ENCODE data around the gene DERA.
"Not testable (repeated sequence)": the region's sequence is repeated elsewhere in the genome, so short reads cannot be mapped to it uniquely, and the experiment has no call there.

DERA gene

DNA sequence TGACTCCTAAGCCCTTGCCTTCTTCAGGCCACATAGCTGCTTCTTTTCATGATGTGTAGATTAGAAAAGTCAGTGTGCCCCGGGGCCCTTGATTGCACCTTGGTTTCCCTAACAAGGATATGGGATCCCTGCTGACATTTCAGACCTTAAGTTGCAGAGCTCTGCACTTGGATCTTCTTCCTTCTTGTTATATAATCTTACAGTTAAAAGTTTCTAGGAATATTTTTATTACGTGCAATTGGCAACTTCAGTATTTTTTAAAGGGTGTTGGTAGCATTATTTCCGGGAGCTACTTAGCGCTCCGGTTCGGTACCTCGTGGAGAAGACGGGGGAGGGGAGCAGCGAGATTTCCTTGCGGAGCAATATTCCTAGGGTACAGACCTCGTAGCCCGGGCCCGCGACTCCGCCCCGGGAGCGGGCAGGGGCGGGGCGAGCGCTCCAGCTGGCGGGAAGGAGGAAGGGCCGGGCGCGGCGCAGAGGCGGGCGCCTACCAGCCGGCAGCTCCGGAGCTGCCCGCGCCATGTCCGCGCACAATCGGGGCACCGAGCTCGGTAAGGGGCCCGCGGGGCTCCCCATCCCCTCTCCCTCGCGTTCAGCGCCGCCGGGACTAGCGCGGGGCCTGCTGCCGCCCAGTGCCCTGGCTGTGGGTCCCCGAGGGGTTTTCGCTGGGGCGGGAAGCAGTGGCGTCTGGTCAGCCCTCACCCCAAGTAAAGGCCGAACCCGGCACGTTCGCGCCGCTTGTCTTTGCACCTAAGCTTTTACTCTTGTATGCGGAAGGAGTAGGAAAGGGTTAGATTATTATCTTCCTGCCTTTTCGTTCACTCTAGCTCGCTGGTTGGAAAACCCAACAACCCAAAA is at the start of gene DERA:
Gene DERA, plus strand, starts transcription at position 469 of the 858 bp plus-strand sequence. Its CDS starts 52 bp downstream, at position 521.
- no peak for DNase-seq

DNA sequence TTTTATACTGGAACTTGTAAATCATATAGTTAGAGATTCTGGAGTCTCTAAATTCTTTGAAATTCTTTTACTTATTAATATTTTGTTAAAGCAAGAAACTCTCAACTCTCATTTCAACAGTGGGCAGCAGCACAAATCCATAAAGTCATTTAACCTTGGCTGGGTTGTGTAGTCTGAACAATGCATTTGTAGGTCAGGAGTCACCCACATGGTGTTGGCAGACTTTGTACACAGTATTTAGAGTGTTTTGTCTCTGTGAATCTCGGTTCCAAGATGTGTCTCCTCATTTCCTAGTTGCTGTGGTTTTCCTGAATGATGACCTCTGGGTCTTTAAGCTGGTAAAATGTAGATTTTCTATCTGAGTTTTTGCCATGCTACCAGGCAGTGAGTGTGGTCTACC is 49.7 kb upstream of the DERA start:
- no peak for DNase-seq

GRCh38 chr12:15862840-15863239 is 48.3 kb upstream of the DERA start:
- no peak for DNase-seq

DNA sequence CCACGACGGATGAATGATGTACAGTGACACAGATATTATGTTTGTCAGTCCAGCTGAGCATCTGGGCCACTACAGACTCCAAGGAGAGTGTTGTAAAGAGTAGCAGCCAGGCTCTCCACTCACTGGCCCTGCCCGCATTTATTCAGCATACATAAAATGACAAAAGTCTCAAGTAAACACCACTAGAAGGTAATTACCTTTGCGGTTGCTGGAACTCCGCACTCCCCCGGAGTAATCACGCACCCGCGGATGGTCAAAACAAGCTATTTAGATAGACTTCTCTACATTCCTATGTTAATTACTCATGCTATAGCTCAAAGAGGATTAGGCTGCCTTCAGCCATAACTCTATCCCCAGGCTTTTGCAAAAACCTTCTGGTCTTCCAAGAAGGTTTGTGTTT is 47.8 kb upstream of the DERA start:
- DNase-seq = no peak

- no peak for DNase-seq
These were observed 47.1 kb upstream of the DERA start for GRCh38 chr12:15863984-15864383.

- DNase-seq = no peak
These were observed 42.9 kb upstream of the DERA start for GRCh38 chr12:15868186-15868585.

GRCh38 chr12:15873556-15873955 is 37.6 kb upstream of the DERA start:
- no peak for DNase-seq

- DNase-seq = not testable (repeated sequence)
These were observed 36.5 kb upstream of the DERA start for GRCh38 chr12:15874556-15875145.

DNA sequence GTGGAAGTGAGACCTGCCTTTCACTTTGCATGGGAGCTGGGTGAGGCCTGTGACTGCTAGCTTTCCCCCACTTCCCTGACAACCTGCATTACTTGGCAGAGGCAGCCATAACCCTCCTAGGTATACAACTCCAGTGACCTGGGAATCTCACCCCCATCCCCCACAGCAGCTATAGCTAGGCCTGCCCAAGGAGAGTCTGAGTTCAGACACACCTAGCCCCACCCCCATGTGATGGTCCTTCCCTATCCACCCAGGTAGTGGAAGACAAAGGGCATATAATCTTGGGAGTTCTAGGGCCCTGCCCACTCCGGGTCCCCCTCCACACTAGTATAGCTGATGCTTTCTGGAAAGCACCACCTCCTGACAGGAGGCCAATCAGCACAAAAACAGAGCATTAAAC is 35.3 kb upstream of the DERA start:
- DNase-seq = no peak

- DNase-seq = no peak
These were observed 31.7 kb upstream of the DERA start for GRCh38 chr12:15879413-15879812.

GRCh38 chr12:15880721-15881120 is 30.4 kb upstream of the DERA start:
- DNase-seq = peak; percentile 30

DNA sequence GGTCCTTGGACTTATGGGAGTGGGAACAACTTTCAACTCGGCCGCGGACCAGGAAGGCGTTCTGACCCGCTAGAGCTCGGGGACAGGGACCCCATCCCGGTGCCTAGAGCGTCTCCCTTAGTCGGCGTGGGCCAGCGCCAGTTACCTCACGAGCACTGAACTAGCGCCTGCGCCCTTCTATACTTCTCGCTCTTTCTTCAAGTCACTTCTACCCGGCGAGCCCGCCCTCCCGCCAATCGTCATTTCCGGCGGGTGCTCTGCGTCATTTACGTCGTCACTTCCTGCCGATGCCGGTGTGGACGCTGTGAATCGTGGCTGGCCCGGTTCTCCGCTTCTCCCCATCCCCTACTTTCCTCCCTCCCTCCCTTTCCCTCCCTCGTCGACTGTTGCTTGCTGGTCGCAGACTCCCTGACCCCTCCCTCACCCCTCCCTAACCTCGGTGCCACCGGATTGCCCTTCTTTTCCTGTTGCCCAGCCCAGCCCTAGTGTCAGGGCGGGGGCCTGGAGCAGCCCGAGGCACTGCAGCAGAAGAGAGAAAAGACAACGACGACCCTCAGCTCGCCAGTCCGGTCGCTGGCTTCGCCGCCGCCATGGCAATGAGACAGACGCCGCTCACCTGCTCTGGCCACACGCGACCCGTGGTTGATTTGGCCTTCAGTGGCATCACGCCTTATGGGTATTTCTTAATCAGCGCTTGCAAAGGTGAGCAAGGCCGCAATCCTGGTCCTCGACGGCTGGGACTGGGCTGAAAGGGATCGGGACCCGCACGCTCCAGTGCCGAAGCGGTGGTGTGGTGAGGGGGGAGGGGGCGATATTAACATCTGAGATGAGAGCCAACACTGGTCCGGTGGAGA is 28.8 kb upstream of the DERA start, which contains the start of gene STRAP:
Gene STRAP, plus strand, starts transcription at position 270 of the 854 bp plus-strand sequence. Its CDS starts 321 bp downstream, at position 591.
- DNase-seq = peak; percentile 80

DNA sequence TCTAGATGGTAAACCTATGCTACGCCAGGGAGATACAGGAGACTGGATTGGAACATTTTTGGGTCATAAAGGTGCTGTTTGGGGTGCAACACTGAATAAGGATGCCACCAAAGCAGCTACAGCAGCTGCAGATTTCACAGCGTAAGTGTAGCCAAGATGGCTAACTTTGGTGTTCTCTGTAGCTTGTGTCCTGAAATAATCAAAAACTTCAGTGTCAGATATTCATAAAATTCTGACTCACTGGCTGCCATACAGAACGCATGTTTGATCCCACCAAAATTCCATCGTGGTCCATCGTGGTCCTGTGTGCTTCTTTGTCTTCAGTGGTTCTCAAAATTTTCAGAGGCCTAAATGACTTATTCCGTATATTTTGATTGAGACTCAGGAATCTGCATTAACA is 27.6 kb upstream of the DERA start:
- no peak for DNase-seq

GRCh38 chr12:15886372-15887042 is 24.6 kb upstream of the DERA start:
- DNase-seq = peak; percentile 39

- no peak for DNase-seq
These were observed 23.9 kb upstream of the DERA start for GRCh38 chr12:15887043-15887817.

DNA sequence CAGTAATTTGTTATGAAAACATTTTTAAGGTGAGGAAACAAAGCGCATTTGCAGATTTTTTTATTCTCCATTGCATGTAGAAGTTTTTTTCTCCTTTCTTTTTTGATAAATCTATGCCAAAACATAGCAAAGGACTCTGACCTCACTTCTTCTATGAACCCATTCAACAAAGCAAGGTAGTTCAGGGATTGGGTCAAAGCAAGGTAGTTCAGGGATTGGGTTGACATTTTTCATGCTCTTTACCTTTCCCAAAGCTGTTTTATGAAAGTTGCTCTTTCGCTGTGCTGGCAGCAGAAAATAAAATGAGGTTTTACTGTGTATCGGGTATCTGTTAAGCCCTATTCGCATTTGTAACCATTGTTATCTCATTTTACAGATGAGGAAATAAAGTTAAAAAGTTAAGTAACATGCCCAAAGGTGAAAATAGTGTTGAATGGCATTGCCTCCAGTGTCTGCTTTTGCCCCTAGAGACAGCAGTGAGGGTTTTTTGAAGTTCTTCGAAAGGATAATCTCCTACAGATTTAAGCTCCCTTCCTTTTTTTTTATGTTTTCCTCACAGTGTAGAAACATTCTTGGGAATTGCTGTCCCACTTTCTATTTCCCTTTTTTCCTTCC is 18.4 kb upstream of the DERA start:
- DNase-seq = no peak

- DNase-seq = no peak
These were observed 17.9 kb upstream of the DERA start for GRCh38 chr12:15893260-15893659.

- no peak for DNase-seq
These were observed 14.3 kb upstream of the DERA start for GRCh38 chr12:15896867-15897266.

GRCh38 chr12:15897433-15897832 is 13.7 kb upstream of the DERA start:
- no peak for DNase-seq

GRCh38 chr12:15899282-15899870 is 11.8 kb upstream of the DERA start:
- DNase-seq = no peak

GRCh38 chr12:15904378-15904920 is 6.7 kb upstream of the DERA start:
- no peak for DNase-seq
